Effector CD4-positive, alpha-beta T cell (primary cell): ENCODE measurements around the gene CD7.

ENCODE experiments used
- DNase-seq: peaks from one replicate; pipeline ENCODE4 v3.0.0-alpha.2; 2020

Gene CD7

DNA sequence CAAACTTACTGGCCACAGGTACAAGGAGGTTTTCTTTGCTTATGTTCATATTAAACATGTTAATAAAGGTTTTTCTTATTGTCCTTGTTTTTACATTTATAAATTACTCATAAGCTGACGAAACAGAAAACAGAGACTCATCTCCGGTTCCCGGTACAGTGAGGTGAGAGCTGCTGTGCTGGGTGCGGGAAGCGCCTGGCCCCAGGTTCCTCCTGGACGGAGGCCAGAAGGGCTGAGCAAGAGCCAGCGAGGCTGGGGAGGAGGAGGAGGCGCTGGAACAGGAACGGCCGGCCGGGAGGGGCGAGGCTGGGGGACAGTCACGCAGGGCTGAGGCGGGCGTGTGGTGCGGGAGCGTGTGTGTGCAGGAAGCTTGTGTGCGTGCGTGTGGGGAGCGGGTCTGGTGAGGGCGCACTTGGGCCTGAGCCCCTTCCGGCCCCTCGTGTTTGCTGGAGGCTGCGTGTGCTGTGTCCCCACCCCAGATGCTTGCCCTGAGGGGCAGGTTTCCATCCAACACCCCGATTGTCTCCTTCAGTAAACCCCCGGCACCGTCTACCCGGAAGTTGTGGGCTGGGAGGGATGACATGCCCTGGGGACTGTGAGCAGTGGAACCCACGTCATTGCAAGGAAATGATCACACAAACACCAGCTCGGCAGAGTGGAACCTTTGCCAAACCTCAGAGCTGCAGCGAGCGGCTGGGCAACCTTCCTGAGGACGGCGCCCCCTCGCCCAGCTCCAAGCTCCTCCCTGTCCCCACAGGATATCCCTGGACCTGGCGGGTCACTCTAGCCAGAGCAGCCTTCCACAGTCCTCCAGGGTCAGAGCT, 19.5 kb downstream of the CD7 start:
- peak; percentile 94 for DNase-seq

GRCh38 chr17:82297280-82297713, 20.1 kb downstream of the CD7 start:
- DNase-seq = peak; percentile 81

DNA sequence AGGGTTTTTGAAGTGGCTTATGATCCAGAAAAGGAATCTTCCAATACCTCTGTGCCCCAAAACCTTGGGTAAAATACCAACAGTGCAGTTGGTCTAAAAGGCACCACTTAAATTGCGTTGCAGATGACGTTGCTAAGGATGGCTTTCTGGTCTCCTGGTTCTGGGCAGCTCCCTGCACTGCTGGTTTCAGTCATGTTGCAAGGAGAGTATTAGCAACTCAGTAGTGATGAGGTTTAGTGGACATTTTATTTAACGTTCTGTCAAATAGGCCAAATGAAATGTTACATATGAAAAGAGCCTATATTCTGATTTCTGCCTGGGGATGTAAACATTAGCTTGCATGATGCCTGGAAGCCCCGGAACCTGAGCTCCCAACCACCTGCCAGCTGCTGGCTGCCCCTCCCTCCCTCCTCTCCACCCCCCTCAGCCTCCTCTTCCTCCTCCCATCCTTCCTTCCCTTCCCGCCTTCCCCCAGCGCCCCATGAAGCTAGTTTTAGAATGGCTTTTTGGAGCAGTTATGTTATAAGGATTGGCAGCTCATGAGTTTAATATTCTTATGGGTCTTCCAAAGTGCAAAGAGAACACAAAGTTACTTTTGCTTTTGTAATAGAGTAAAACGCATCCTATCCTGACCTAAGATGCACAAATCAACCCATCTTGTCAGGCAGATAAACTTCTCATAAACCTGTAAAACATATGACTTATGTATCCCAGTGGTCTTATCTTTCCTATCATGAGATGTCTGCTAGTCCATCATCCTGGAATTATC, 20.7 kb downstream of the CD7 start:
- no peak for DNase-seq

DNA sequence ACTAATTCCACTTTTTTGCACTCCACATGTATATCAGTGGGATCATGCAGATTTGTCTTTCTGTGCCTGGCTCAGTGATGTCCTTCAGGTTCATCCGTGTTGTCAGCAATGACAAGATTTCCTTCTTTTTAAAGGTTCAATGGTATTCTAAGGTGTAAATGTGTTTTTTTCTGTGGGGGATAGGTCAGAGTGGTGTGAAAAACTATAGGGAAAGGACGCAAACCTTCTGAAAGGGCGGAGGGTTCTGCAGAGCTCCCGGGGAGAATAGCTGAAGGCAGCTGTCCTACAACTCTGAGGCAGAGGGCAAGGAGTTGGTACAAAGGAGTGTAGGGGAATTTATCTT, 22.0 kb downstream of the CD7 start:
- DNase-seq = no peak

GRCh38 chr17:82294064-82294773, 23.2 kb downstream of the CD7 start:
- no peak for DNase-seq

GRCh38 chr17:82292251-82293154, 24.9 kb downstream of the CD7 start:
- peak; percentile 88 for DNase-seq

- DNase-seq = no peak
These were observed 25.7 kb downstream of the CD7 start for GRCh38 chr17:82291582-82292250.

- no peak for DNase-seq
These were observed 29.3 kb downstream of the CD7 start for GRCh38 chr17:82287868-82288801.

GRCh38 chr17:82287013-82287867, 30.2 kb downstream of the CD7 start:
- no peak for DNase-seq

DNA sequence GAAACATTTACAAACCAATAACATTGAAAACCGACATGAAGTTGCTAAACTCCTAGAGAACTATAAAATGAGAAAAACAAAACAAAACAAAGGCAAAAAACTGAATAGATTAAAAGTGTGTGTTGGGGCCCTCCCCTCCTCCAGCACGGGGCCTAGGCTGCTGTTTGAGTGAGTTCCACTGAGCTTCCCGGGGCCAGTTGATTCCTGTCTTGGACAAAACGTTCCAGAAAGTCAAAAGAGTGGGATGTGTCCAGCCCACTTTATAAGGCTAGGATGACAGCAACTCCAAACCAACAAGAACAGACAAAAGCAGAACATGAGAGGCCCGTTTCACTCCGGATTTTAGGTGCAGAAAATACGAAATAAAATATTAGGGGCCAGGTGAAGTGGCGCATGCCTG, 32.3 kb downstream of the CD7 start:
- DNase-seq = no peak

DNA sequence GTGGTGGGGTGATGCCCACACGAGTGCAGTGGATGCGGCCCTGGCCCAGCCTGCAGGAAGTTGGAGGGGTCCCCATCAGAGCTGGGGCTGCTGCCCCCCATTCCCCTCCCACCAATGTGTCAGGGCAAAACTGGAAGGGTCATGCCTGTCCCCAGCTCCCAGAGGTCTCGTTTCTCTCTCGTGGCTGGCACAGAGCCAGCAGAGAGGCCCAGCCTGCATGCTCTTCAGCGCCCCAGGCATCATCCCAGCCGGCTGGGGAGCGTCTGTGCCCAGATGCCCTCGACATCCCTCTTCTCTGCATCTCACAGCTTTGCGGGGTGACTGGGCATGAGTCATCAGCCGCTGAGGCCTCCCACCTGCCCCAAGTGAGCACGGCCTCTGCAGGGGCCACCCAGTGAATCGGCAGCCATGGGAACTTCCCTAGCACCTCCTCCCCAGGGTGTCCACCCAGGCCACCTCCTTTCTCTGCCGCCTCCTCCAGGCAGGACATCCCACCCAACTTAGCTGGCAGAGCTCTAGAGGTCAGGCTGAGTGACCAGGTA, 34.1 kb downstream of the CD7 start:
- no peak for DNase-seq

- no peak for DNase-seq
These were observed 34.9 kb downstream of the CD7 start for GRCh38 chr17:82282239-82283207.

GRCh38 chr17:82281502-82282238, 35.7 kb downstream of the CD7 start:
- no peak for DNase-seq

- no peak for DNase-seq
These were observed 36.3 kb downstream of the CD7 start for GRCh38 chr17:82281076-82281475.

DNA sequence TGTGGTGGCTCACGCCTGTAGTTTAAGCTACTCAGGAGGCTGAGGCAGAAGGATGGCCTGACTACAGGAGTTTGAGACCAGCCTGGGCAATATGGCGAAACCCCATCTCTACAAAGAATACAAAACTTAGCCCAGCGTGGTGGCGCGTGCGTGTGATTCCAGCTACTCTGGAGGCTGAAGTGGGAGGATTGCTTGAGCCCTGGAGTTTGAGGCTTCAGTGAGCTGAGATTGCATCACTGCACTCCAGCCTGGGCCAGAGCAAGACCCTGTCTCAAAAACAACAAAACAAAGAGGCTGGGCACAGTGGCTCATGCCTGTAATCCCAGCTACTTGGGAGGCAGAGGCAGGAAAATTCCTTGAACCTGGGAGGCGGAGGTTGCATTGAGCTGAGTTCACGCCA, 36.9 kb downstream of the CD7 start:
- no peak for DNase-seq

DNA sequence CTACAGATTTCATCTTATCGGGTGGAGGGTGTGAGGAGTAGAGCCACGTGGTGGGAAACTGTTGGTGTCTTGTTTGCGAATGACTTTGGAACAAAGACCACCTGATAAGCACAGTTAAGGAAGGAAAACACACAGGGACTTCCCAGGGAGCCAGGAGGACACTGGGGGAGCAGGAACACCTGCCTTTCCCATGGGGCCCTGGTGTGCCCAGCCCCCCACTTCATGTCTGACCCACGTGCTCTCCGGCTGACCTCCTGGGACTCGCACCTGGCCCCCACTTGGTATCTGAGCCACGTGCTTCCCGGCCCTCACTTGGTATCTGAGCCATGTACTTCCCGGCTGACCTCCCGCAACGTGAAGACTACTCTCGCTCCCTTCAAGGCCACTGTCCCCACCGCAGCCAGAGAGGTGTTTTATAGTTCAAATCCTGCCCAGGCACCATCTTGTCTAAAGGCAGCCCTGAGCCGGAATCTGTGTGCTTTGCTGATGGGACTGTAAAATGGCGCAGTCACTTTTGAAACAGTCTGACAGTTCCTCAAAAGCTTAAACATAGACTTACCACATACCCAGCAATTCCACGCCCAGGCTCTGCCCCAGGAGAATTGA, 38.5 kb downstream of the CD7 start:
- no peak for DNase-seq

DNA sequence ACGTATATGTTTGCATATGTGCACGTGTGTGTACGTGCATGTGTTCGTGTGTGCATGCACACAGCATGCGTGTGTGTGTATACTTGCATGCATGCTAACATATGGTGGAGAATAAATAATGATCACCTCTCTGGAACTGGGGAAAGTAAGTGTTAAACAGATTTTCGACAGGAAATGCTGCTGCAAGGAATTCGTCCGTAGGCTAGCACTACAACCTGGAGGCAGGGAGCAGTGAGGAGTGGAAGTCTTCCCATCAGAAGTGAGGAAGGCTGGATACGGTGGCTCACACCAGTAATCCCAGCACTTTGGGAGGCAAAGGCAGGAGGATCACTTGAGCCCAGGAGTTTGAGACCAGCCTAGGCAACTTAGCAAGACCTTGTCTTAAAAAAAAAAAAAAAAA, 39.1 kb downstream of the CD7 start:
- no peak for DNase-seq
